Inflammatory macrophage (primary cell): ENCODE data around the gene CCT3.
A peak's percentile ranks its signal among the peaks of the same experiment; 100 is the strongest.

Experiments used
- DNase-seq, 2 donors: peaks; one replicate each; pipeline ENCODE4 v3.0.0-alpha.2; 2020 to 2022

CCT3 gene

DNA sequence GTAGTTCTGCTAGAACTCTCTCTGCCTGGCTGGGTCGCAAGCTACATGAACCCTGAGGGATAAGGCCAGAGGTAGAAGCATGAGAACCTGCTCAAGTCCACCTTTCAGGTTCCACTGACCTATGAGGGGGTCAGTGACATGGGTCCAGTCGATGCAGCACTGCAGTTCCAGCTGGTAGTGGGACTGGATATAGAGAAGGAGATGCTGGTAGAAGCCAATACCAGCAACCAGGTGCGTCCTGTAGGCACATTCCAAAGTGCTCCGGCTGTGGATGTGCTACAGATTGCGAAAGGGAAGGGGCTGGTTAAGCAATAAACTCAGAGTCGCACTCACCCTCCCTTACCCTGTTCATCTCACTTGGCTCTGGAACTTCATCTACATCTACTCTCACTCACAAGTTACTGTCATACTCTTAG is 61.1 kb downstream of the CCT3 start:
- DNase-seq: peak; percentile 28 to 30

- peak; percentile 41 to 82 for DNase-seq
These were observed 61.6 kb downstream of the CCT3 start for GRCh38 chr1:156276532-156276931.

DNA sequence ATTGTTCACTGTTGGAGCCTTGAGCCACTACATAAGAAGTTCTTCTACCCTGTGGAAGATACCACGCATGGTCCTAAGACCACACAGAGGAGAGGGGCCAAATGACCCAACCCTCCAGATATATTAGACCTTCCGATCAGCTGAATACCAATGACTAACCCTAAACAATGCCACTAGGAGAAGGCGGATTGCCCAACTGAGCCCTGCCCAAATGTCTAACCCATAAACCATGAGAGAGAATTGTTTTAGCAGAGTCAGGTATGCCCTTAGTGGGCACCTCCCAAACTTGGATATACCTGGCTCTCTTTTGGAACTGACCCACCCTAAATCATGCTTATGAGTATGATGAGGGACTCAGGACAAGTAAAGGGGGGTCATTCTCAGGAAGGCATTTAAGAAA is 67.8 kb downstream of the CCT3 start:
- DNase-seq: no peak

- no peak for DNase-seq
These were observed 69.8 kb downstream of the CCT3 start for GRCh38 chr1:156268336-156268735.

DNA sequence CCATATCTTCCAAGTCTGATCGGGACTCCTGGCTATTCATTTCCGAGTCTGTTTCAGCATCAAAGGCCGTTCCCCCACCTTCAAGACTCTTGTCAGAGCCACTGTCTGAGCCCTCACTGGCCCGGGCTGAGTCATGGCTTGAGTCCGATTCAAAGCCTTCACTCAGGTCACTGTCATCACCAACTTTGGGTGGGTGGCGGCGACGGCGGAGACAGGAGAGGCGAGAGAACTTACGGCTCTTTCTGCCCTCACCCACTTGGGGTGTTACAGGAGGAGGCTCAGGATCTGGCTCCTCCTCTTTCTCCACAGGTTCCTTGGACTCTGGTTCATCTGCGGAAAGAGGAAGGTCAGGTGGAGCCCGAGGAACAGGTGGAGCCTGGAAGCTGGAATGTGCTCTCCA is 72.0 kb downstream of the CCT3 start:
- no peak for DNase-seq

DNA sequence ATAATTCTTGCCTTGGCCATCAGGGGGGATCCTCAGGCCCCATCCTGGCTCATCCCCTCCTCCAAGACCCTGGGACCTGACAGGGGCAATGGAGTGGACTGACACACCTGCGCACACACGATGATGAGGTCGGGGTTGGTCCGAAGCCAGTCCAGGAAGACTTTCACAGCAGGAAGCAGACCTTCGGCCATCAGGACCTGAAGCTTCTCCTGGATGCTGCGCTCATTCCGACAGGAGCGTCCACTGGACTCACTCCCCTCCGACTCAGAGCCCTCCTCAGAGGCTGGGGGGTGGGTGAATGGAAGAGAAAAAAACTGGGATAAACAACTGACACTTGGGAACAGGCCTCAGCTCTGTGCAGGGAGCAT is 74.8 kb downstream of the CCT3 start:
- DNase-seq: no peak

GRCh38 chr1:156262461-156263287 is 75.4 kb downstream of the CCT3 start:
- DNase-seq: no peak

DNA sequence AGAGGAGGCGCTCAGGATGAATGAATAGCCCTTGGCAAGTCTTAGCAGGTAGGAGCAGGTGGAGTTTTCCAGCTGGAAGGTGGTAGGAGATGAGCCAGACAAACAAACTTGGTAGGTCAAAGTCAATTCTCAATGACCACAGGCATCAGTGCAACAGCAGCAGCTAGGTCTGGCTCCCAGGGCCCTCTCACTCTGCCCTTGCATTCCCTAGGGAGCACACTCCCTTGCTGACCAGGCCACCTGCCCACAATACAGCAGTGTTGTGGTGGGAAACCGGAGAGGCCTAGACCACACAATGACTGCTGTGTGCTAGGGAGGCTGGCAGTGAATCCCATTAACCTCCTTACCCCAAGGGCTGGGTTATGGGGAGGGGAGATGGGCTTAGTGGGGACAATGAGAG is 77.2 kb downstream of the CCT3 start:
- no peak for DNase-seq

DNA sequence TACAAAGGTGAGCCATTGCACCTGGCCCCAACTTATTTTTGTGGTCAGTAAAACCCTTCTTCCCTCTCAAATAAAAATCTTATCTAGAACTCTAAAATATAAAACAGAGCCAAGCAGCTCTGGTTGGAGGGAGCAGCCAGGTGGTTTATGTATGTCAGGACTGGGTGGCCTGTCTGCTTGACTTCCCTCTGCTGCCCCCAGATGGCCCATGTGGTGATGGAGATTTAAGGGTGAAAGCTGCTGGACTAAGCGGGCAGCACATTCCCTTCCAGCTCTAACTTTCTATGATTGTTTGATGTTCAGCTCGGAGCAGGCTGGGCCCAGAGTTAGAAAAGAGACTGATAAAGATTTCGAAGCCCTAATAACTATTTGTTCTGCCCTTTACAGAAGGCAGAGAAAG is 78.3 kb downstream of the CCT3 start:
- no peak for DNase-seq
